ENCODE results near the gene DEGS2.
"Not testable (repeated sequence)": the region's sequence is repeated elsewhere in the genome, so short reads cannot be mapped to it uniquely, and the experiment has no call there.

The DEGS2 gene

DNA sequence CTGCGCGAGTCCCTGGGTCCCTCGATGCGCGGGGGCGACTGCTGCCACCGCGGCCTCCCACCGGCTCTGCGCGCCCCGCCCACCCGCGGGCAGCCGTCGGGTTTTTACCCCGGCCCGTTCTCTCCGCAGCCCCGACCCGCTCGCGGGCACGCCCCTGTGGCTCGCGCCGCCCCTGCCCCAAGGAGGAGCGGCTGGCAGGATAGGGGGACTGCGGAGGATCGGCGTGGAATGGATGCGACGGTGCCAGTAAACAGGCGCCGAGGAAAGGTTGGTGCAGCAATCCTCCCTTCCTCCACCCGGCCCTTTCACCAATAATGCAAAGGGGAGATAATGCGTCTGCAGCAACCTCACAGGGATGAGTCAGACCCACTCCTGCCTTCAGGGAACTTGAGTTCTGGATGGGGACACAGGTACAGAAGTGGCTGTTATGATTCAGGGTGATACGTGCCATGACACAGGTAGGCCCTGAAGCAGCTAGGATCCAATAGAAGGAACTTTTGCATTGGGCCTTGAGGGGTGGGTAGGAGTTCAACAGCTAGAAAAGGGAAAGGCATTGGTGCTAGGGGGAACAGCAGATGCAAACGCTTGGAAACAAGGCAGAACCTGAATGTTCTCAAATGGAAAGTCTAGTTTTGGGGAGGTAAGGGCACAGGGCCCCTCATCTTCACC is 554 bp upstream of the DEGS2 start:
- no peak overlapping the region for H3K4me3 ChIP-seq (ENCODE audit: control insufficient read depth, low read depth, low read length)
- TF ChIP-seq CTCF (IDR thresholded peaks at IDR 0.05; ENCODE audit: control insufficient read depth, insufficient read depth, low read depth, low read length, missing control alignments), result no peak
- DNase-seq (ENCODE audit: low read depth), result no peak

- no peak for TF ChIP-seq CTCF (IDR thresholded peaks at IDR 0.05; ENCODE audit: control insufficient read depth, insufficient read depth, low read depth, low read length, missing control alignments)
- DNase-seq (ENCODE audit: low read depth), result no peak
- no peak overlapping the region for H3K4me3 ChIP-seq (ENCODE audit: control insufficient read depth, low read depth, low read length)
Measured at GRCh38 chr14:100158566-100159093, 815 bp downstream of the DEGS2 start.

DNA sequence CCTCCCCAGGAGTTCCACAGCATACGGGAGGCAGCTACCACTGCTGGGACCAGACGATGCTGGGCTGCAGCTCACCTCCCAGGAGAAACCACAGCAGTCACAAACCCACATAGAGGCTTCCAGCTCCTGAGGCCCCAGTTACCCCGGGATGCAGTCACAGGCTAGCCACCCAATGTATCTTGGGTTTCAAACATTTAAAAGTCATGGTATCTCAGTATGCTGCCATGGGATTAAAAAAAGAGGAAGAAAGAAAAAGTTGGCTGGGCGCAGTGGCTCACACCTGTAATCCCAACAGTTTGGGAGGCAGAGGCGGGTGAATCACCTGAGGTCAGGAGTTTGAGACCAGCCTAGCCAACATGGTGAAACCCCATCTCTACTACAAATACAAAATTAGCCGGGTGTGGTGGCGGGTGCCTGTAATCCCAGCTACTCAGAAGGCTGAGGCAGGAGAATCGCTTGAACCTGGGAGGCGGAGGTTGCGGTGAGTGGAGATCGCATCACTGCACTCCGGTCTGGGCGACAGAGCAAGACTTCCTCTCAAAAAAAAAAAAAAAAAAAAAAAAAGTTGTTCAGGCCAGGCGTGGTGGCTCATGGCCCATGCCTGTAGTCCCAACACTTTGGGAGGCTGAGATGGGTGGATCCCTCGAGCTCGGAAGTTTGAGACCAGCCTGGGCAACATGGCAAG is 1.8 kb downstream of the DEGS2 start:
- DNase-seq (ENCODE audit: low read depth); H3K4me3 ChIP-seq (ENCODE audit: control insufficient read depth, low read depth, low read length): not testable (repeated sequence)

DNA sequence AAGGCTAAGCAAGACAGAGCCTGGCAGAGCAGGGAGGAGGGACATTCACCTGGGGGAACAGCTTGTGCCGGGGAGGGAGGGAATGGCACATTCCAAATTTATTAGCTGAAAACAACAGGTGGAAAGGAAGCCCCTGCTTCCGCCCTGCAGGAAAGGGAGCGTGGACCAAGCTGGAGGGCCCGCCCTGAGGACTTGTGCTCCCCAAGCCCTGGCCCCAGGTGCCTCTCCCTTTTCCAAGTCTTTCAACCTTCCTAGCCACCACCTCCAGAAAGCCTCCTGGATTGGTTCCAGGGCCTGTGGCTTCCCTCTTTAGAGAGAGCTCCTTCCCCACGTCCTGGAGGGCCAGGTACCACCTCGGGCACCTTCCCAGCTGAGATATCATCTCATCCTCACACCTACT is 2.7 kb downstream of the DEGS2 start:
- TF ChIP-seq CTCF (IDR thresholded peaks at IDR 0.05; ENCODE audit: control insufficient read depth, insufficient read depth, low read depth, low read length, missing control alignments), result no peak
- DNase-seq (ENCODE audit: low read depth), result no peak
- H3K4me3 ChIP-seq (ENCODE audit: control insufficient read depth, low read depth, low read length), result no peak overlapping the region

DNA sequence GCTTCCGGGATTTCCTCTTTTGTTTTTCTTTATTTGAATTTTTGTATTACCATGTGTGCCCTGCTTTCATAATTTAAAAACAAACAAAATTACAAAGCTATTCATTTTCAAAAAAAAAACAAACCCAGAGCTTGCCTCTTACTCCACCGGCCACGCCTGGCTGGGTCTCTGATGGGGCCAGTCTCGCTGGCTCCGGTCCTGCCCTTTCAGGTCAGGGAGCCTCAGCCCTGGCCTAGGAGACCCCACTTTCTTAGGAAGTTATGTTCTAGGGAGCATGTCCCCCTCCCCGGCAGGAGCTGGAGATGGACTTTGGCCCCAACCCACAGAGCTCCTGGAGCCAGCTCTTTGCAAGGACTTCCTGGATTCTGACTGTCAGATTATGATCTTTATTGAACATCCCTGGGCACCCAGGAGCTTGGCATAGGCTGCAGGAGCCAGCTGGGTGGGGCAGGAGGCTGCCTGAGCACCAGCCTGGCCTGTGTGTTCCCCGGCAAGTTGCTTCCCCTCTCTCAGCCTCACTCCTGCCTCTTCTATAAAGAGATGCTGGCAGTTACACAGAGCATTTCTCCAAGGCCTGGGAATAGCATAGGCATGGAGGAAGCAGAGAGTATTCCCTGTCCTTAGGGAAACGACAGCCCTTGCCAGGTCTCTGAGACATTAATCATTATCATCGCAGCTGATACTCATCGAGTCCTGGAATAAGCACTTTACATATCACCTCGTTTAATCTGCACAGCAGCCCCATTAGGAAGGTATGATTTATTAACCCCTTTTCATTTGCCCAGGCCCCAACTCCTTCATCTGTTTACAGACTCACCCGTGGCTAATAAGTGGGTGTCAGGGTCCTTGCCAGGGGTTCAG is 3.5 kb downstream of the DEGS2 start:
- H3K4me3 ChIP-seq (ENCODE audit: control insufficient read depth, low read depth, low read length), result no peak overlapping the region
- no peak for TF ChIP-seq CTCF (IDR thresholded peaks at IDR 0.05; ENCODE audit: control insufficient read depth, insufficient read depth, low read depth, low read length, missing control alignments)
- no peak for DNase-seq (ENCODE audit: low read depth)

- H3K4me3 ChIP-seq (ENCODE audit: control insufficient read depth, low read depth, low read length), result no peak overlapping the region
- peak; percentile 67 for TF ChIP-seq CTCF (IDR thresholded peaks at IDR 0.05; ENCODE audit: control insufficient read depth, insufficient read depth, low read depth, low read length, missing control alignments)
- DNase-seq (ENCODE audit: low read depth), result no peak
Measured at GRCh38 chr14:100155049-100155621, 4.3 kb downstream of the DEGS2 start.
